Neuronal stem cell (in vitro differentiated cells): ENCODE data around the gene TNIP2.

Experiments
- DNase-seq: peaks from one replicate; pipeline ENCODE4 v3.0.0-alpha.2; 2013; ENCODE audit warnings: low spot score
- H2AFZ ChIP-seq: one replicate; pipeline ENCODE4 v1.6.1; 2013; ENCODE audit warnings: mild to moderate bottlenecking, low read length, inconsistent platforms
- H2AK5ac ChIP-seq: 2 replicates; pipeline ENCODE4 v1.6.1; 2013; ENCODE audit warnings: low read depth, mild to moderate bottlenecking, inconsistent platforms, low read length, moderate library complexity, mixed read lengths
- H2BK120ac ChIP-seq: 2 replicates; pipeline ENCODE4 v1.6.1; 2013; ENCODE audit warnings: low read depth, mild to moderate bottlenecking, inconsistent platforms, low read length, moderate library complexity, mixed read lengths
- H2BK12ac ChIP-seq: one replicate; pipeline ENCODE4 v1.6.1; 2013; ENCODE audit warnings: low read length, inconsistent platforms
- H2BK15ac ChIP-seq: 2 replicates; pipeline ENCODE4 v1.6.1; 2013; ENCODE audit warnings: mild to moderate bottlenecking, low read length, inconsistent platforms, mixed read lengths
- H2BK5ac ChIP-seq: one replicate; pipeline ENCODE4 v1.6.1; 2013; ENCODE audit warnings: inconsistent platforms, mild to moderate bottlenecking, low read length, moderate library complexity
- H3K14ac ChIP-seq: one replicate; pipeline ENCODE4 v1.6.1; 2013; ENCODE audit warnings: low read length, inconsistent platforms
- H3K18ac ChIP-seq: 2 replicates; pipeline ENCODE4 v1.6.1; 2013; ENCODE audit warnings: low read length, inconsistent platforms
- H3K23ac ChIP-seq: 2 replicates; pipeline ENCODE4 v1.6.1; 2013; ENCODE audit warnings: low read depth, mild to moderate bottlenecking, mixed read lengths, low read length, inconsistent platforms; ENCODE audit not compliant: poor library complexity
- H3K27ac ChIP-seq: replicated peaks from 3 replicates; pipeline ENCODE4 v1.5.1; 2013; ENCODE audit warnings: low read length, inconsistent platforms
- H3K27me3 ChIP-seq, 3 experiments: 2 replicates each; pipeline ENCODE4 v1.6.1; 2013; ENCODE audit warnings: low read length in 3 of 3, mild to moderate bottlenecking in 2 of 3, inconsistent platforms in 1 of 3, low read depth in 1 of 3, mixed read lengths in 1 of 3, moderate library complexity in 1 of 3; ENCODE audit not compliant: control insufficient read depth in 3 of 3, insufficient read depth in 3 of 3
- H3K36me3 ChIP-seq, 2 donors: replicated peaks in 1 of 2; 2 replicates each; pipeline ENCODE4 v1.6.1; 2013; ENCODE audit warnings: low read length in 2 of 2; ENCODE audit not compliant: control insufficient read depth in 2 of 2, insufficient read depth in 2 of 2
- H3K4ac ChIP-seq: 2 replicates; pipeline ENCODE4 v1.6.1; 2013; ENCODE audit warnings: inconsistent platforms, mild to moderate bottlenecking, low read length, moderate library complexity
- H3K4me1 ChIP-seq, 2 donors: 1 replicate in 1 of 2; 2 replicates in 1 of 2; pipeline ENCODE4 v1.6.1; 2013; ENCODE audit warnings: low read length in 2 of 2, low read depth in 1 of 2; ENCODE audit not compliant: control insufficient read depth in 2 of 2, insufficient read depth in 1 of 2
- H3K4me2 ChIP-seq: one replicate; pipeline ENCODE4 v1.6.1; 2013; ENCODE audit warnings: mild to moderate bottlenecking, low read length, inconsistent platforms; ENCODE audit not compliant: insufficient read depth, poor library complexity, severe bottlenecking
- H3K4me3 ChIP-seq, 2 donors: 2 replicates each; pipeline ENCODE4 v1.5.1; 2013; ENCODE audit warnings: low read length in 2 of 2, mild to moderate bottlenecking in 2 of 2, inconsistent platforms in 1 of 2, moderate library complexity in 1 of 2
- H3K79me1 ChIP-seq: one replicate; pipeline ENCODE4 v1.6.1; 2013; ENCODE audit warnings: low read depth, mild to moderate bottlenecking, inconsistent platforms, low read length, moderate library complexity
- H3K9ac ChIP-seq: one replicate; pipeline ENCODE4 v1.6.1; 2013; ENCODE audit warnings: mild to moderate bottlenecking, low read depth, low read length, inconsistent platforms; ENCODE audit not compliant: poor library complexity
- H3K9me3 ChIP-seq, 2 donors: replicated peaks in 1 of 2; 2 replicates each; pipeline versions ENCODE3 to v1.6.1; 2013; ENCODE audit warnings: low read length in 2 of 2, mild to moderate bottlenecking in 2 of 2, inconsistent platforms in 1 of 2, low read depth in 1 of 2, mixed read lengths in 1 of 2, moderate library complexity in 1 of 2; ENCODE audit not compliant: control insufficient read depth in 2 of 2, insufficient read depth in 1 of 2
- H4K8ac ChIP-seq: one replicate; pipeline ENCODE4 v1.6.1; 2013; ENCODE audit warnings: low read depth, mild to moderate bottlenecking, inconsistent platforms, low read length, moderate library complexity
- H4K91ac ChIP-seq: one replicate; pipeline ENCODE4 v1.6.1; 2013; ENCODE audit warnings: low read length, low read depth, mild to moderate bottlenecking, inconsistent platforms; ENCODE audit not compliant: poor library complexity
- WGBS, 2 donors: extraction: QIAGEN DNeasy Blood & Tissue Kit; methylation state at CpG; one replicate each; pipeline ENCODE4 v1.1.7; 2013; ENCODE audit warnings: missing lambda C conversion rate in 2 of 2, mixed read lengths in 1 of 2; ENCODE audit not compliant: insufficient read length in 2 of 2, insufficient replicate concordance in 1 of 2; ENCODE audit errors: extremely low coverage in 2 of 2; 5-methylcytosine and 5-hydroxymethylcytosine counted together

TNIP2 gene

DNA sequence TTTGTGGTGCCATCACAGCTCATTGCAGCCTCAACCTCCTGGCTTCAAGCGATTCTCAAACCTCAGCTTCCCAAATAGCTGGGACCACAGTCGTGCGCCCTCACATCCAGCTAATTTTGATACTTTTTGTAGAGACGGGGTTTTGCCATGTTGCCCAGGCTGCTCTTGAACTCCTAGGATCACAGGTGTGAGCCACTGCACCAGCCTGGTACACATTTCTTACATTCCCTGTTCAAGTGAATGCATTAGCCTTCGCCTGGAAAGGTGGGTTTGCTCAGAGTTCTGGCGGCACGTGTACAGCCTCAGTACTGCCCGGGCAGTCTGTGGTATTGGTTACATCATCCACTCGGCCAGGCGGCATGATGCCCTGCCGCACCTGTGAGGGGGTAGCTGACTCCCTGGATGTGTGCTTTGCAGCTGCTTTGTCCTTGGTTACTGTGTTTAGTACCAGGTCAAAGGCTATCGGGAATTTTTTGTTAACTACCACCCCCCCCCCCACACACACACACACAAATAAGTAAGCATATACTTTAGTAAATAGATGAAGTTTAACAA lies 57.1 kb downstream of the TNIP2 start:
- H3K18ac ChIP-seq: no peak overlapping the region
- DNase-seq: no peak

DNA sequence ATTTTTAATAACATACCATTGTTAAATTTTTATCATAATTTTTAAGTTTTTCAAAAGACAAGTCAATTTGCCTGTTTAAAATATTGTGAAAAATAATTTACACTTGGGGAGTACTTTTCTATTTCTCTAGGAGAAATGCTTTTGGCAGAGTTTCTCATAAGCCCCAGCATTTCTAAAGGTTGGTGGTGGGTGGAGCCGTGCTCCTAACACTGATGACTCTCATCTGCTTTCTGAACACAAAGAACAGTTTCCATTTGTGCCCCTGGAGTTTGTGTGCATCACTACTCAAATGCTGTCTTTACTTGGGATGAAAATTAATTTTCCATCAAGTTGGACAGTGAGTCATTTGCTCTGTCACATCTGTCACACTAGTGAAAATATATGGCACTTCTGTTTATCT lies 57.6 kb downstream of the TNIP2 start:
- Histone ChIP-seq H3K27me3 (no peaks in the 10 kb centered on the region), H3K4me3 (no peak overlapping the region), H3K18ac (no peak overlapping the region), H2BK120ac (no peak overlapping the region), H3K9ac (no peak overlapping the region), H3K9me3 (peaks cover 0 to 2% of the 10 kb centered on the region in 2 donors), H4K91ac (no peak overlapping the region), H3K4ac (no peak overlapping the region), H2BK12ac (no peak overlapping the region), H3K4me2 (no peak overlapping the region), H2AFZ (no peak overlapping the region), H2AK5ac (no peak overlapping the region), H3K23ac (no peak overlapping the region), H3K14ac (no peak overlapping the region), H3K4me1 (no peaks in the 10 kb centered on the region), H4K8ac (no peak overlapping the region), H3K36me3 (peaks cover 61 to 100% of the 10 kb centered on the region in 2 donors), H2BK15ac (no peak overlapping the region), H2BK5ac (no peak overlapping the region), H3K27ac (no peak overlapping the region), H3K79me1 (peaks cover 4% of the 10 kb centered on the region)
- no peak for DNase-seq
- WGBS, 2 donors: no CpG with 5 or more reads among the region's 1 CpG

More for the DNA sequence above, 57.1 kb downstream of the TNIP2 start:
- Histone ChIP-seq H3K27me3 (no peaks in the 10 kb centered on the region), H3K4me2 (no peak overlapping the region), H3K4me3 (no peak overlapping the region), H2BK120ac (no peak overlapping the region), H3K23ac (peak overlapping the region; percentile 86), H2BK5ac (no peak overlapping the region), H3K4me1 (no peaks in the 10 kb centered on the region), H3K14ac (no peak overlapping the region), H4K8ac (no peak overlapping the region), H2BK12ac (no peak overlapping the region), H3K79me1 (peaks cover 4% of the 10 kb centered on the region), H2AK5ac (no peak overlapping the region), H3K27ac (no peak overlapping the region), H4K91ac (no peak overlapping the region), H2AFZ (no peak overlapping the region), H3K36me3 (peaks cover 57 to 100% of the 10 kb centered on the region in 2 donors), H3K9me3 (peaks cover 0 to 2% of the 10 kb centered on the region in 2 donors), H2BK15ac (no peak overlapping the region), H3K4ac (no peak overlapping the region), H3K9ac (peak overlapping the region; percentile 56)
- WGBS, 2 donors: no CpG with 5 or more reads among the region's 12 CpGs

DNA sequence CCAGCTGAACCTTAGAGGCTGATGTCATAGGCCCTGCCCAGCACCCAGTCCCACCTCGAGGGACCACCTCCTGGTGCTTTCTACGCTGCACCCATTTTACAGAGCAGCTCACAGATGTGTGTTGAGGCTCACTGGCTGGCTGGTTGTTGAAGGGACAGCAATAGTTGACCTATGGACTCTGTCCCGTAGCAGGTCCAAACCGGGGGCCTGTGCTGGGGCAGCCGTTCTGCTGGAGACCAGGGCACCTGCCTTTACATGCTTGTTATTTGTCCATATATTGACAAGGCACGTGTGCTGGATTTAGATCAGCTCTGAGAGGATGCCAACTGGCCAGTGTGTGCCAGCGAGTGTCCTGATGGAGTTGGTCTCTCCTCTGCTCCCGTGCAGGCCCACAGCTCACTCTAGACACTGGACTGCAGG lies 58.1 kb downstream of the TNIP2 start:
- Histone ChIP-seq H2BK15ac (no peak overlapping the region), H3K4ac (no peak overlapping the region), H3K9ac (no peak overlapping the region), H2AK5ac (no peak overlapping the region), H4K8ac (no peak overlapping the region), H2BK120ac (no peak overlapping the region), H3K36me3 (peaks cover 58 to 100% of the 10 kb centered on the region in 2 donors), H3K23ac (no peak overlapping the region), H2BK5ac (no peak overlapping the region), H3K18ac (no peak overlapping the region), H3K9me3 (peaks cover 0 to 2% of the 10 kb centered on the region in 2 donors), H3K27ac (no peak overlapping the region), H3K4me2 (no peak overlapping the region), H2BK12ac (no peak overlapping the region), H3K4me3 (no peak overlapping the region), H2AFZ (no peak overlapping the region), H3K79me1 (peaks cover 4% of the 10 kb centered on the region), H4K91ac (no peak overlapping the region), H3K14ac (no peak overlapping the region), H3K4me1 (no peaks in the 10 kb centered on the region), H3K27me3 (no peaks in the 10 kb centered on the region)
- WGBS, 2 donors: no CpG with 5 or more reads among the region's 8 CpGs
- DNase-seq: no peak

DNA sequence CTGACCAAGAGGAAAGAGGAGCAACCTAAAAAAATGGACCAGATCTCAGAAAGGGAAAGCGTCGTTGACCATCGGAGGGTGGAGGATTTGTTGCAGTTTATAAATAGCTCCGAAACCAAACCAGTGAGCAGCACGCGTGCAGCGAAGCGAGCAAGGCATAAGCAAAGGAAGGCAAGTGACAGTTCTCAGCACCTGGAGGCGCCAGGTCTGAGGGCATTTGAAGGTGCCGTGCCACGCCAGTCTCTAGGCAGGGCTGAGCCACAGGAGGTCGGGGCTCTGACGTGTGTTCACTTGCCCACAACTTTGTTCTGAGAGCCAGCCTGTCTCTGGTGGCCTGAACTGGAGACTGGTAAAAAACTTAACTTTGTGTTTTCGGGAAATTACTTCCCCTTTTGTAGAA lies 59.7 kb downstream of the TNIP2 start:
- Histone ChIP-seq H2BK5ac (no peak overlapping the region), H3K9ac (no peak overlapping the region), H3K4ac (no peak overlapping the region), H3K4me3 (no peak overlapping the region), H2BK12ac (no peak overlapping the region), H4K8ac (no peak overlapping the region), H3K4me2 (no peak overlapping the region), H3K27me3 (no peaks in the 10 kb centered on the region), H2BK15ac (no peak overlapping the region), H3K18ac (no peak overlapping the region), H3K4me1 (no peaks in the 10 kb centered on the region), H2BK120ac (no peak overlapping the region), H3K23ac (no peak overlapping the region), H3K79me1 (peaks cover 4% of the 10 kb centered on the region), H2AK5ac (no peak overlapping the region), H3K27ac (no peak overlapping the region), H3K14ac (no peak overlapping the region), H3K9me3 (peaks cover 0 to 2% of the 10 kb centered on the region in 2 donors), H3K36me3 (peaks cover 57 to 100% of the 10 kb centered on the region in 2 donors), H4K91ac (no peak overlapping the region), H2AFZ (no peak overlapping the region)
- DNase-seq: no peak
- WGBS, 2 donors: no CpG with 5 or more reads among the region's 14 CpGs
